AG08396 (cell line): ENCODE data around the gene SERP1.
A peak's percentile ranks its signal among the peaks of the same experiment; 100 is the strongest.
"Not testable (repeated sequence)": the region's sequence is repeated elsewhere in the genome, so short reads cannot be mapped to it uniquely, and the experiment has no call there.

Experiments
- DNase-seq: peaks from one replicate; pipeline ENCODE4 v3.0.0; 2012; ENCODE audit warnings: low spot score, mixed read lengths

Gene SERP1

DNA sequence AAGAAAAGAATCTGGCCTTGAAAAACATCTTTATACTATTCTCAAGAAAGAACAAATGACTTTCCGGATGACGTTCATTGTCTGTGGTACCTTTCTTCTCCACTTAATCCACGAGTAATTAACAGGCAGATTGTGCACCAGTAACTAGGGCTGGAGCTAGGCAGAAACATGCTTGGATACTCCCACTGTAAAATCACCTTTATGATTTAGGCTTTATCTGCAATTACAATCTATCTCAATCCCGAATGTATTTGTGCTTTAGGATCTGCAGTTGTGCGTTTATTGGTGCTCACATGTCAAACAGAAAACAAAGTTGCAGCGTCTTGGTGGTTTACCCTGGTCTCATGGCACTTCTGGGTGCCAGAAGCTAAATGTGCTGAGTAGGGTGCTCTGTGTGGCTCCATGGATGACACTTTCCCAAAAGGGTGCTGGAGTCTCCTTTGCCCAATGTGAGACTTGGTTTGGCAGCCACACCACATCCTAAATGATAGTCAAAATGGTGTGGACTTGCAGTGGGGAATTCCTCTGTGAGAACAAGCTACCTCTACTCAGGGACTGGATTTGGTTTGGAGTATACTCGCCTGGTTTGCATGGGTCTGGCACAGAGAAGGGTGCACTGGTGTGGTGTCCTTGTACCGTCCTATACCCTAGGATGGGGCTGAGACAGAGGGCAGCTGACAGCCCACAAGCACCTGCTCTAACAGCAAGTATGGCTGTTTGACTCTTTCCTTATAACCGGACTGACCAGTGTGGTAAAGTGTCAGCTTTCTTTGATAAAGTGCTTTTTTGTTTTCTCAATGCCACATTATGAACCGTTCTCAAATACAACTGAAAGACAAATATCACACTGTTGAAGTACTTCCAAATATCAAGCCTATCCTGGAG lies 7.7 kb downstream of the SERP1 start:
- no peak for DNase-seq

DNA sequence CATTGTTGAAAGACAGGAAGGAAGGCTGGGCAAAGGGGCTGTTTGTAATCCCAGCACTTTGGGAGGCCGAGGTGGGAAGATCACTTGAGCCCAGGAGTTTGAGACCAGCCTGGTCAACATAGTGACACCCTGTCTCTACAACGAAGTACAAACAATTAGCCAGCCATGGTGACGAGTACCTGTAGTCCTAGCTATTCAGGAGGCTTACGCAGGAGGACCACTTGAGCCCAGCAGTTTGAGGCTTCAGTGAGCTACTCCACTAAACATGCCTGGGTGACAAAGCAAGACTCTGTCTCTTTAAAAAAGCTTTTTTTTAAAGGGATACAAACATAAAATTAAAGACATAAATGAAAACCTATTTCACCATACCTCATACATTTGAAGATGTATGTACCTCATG lies 11.1 kb downstream of the SERP1 start:
- DNase-seq = no peak

DNA sequence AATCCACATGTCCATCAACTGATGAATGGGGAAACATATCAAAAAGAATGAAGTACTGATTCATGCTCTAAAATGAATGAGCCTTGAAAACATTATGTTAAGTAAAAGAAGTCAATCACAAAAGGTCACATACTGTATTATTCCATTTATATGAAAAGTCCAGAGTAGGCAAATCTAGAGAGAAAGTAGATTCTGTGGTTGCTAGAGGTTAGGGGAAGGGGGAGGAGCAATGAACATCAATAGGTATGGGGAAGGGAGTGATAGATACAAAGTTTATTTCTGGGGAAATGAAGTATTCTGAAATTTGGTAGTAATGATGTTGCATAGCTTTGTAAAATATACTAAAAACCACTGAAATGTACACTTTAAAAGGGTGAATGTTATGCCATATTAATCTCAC lies 14.5 kb downstream of the SERP1 start:
- no peak for DNase-seq

- no peak for DNase-seq
Observed at GRCh38 chr3:150528354-150528797, 17.9 kb downstream of the SERP1 start.

DNA sequence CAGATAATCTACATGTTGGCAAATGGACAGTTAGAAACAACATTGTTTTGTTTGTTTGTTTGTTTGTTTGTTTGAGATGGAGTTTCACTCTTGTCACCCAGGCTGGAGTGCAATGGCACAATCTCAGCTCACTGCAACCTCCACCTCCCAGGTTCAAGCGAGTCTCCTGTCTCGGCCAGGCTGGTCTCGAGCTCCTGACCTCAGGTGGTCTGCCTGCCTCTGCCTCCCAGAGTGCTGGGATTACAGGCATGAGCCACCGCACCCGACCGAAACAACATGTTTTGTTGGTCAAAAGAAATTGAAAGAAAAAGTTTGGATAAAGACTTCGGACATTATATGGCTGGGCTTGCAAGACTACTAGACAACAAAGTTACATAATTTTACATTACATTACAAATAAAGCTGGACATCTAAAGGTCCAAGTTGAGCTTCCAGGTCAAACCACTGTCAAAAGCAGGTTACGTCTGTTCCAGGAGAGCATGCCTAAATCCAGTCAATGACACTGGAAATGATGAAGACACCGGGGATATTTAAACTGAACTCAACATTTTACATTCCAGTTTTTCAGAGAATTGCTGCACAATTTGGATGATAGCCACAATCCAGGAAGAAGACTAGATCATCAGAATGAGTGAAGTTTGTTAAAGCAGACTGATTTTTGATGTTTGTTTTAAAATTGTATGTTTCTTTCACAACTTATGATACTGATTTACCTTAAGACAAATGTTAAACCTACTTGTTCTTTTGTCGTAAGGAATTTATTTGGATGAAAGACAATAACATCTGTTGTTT lies 18.6 kb downstream of the SERP1 start:
- no peak for DNase-seq

DNA sequence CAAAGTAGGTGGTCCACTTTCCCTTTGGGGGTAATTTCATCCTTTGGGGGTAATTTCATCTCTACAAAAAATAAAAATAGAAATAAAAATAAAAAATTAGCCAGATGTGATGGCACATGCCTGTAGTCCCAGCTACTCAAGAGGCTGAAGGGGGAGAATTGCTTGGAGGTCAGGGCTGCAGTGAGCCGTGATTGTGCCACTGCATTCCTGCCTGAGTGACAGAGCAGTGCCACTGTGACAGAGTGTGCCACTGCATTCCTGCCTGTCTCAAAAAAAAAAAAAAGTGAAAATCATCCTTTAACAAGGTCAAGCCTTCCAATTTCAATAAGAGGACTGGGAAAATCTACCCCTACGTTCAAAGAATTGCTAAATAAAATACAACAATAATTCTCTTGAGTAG lies 22.8 kb downstream of the SERP1 start:
- no peak for DNase-seq

- DNase-seq = no peak
Observed at GRCh38 chr3:150521463-150521862, 24.8 kb downstream of the SERP1 start.

- DNase-seq = no peak
Observed at GRCh38 chr3:150520408-150520807, 25.9 kb downstream of the SERP1 start.

DNA sequence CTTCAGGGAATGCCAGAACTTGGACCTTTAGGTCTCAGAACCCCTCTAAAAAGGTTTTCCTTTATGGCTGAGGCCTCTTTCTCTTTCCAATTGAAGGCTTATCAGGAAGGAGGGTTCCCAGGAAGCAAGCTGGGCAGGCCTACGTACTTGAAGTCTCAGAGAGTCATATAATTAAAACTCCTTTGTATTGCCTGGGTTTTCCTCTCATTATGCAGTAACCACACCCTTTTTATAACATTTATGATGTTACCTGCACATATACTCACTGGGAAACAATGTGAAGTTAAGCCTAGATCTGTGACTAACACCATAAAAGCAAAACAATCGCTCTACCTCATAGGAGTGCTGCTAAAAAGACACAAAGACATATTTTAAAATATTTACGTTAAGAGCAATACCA lies 27.3 kb downstream of the SERP1 start:
- DNase-seq = no peak

DNA sequence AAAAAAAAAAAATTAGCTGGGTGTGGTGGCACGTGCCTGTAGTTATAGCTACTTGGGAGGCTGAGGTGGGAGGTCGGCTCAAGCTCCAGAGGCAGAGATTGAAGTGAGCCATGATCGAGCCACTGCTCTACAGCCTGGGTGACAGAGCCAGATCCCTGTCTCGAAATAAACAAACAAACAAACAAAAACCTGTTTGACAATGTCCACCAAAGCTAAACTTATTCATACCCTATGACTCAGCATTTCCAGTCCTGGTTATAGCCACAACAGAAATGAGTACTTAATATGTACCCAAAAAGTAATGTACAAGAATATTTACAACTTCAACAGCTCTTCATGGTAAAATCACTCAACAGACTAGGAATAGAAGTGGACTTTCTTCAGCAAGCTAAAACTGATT lies 31.1 kb downstream of the SERP1 start:
- DNase-seq = no peak

GRCh38 chr3:150511122-150511821 lies 35.0 kb downstream of the SERP1 start:
- no peak for DNase-seq

GRCh38 chr3:150509780-150510179 lies 36.5 kb downstream of the SERP1 start:
- DNase-seq = no peak

DNA sequence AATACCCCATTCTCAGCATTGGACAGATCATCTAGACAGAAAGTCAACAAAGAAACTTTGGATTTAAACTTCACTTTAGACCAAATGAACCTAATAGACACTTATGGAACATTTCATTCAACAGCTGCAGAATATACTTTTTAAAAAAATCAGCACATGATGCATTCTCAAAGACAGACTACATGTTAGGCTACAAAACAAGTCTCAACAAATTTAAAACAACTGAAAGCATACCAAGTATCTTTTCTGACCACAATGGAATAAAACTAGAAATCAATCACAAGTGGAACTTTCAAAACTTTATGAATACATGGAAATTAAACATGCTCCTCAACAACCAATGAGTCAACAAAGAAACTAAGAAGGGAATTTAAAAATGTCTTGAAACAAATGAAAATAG lies 37.9 kb downstream of the SERP1 start:
- no peak for DNase-seq

DNA sequence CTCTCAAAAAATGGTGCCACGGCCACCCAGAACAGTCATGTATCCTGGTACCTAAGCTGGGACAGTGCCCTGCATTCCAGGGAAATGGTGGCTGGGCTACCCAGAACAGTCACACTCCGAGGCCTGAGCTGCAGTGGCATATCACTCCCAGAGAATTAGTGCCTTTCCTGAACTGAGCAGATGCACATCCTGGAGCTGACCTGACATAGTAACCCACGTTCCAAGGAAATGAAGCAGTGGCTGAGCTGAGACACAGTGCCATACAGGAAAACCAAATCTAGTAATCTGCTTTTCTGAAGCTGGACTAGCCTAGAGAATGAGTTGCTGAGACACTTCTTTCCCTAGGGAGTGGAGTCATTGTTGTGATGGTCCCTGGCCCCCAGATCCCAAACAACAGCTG lies 41.8 kb downstream of the SERP1 start:
- DNase-seq = no peak

- DNase-seq = no peak
Observed at GRCh38 chr3:150503402-150504099, 42.7 kb downstream of the SERP1 start.

DNA sequence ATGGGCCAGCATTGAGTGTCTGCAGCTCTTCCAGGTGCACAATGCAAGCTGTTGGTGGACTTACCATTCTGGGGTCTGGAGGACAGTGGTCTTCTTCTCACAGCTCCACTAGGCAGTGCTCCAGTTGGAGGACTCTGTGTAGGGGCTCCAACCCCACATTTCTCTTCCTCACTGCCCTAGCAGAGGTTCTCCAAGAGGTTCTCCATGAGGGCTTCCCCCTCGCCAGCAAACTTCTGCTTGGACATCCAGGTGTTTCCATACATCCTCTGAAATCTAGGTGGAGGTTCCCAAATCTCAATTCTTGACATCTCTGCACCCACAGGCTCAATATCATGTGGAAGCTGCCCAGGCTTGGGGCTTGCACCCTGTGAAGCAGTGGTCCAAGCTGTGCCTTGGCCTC lies 45.3 kb downstream of the SERP1 start:
- DNase-seq = not testable (repeated sequence)

- DNase-seq = peak; percentile 31
Observed at GRCh38 chr3:150497956-150498355, 48.3 kb downstream of the SERP1 start.

GRCh38 chr3:150495563-150496168 lies 50.6 kb downstream of the SERP1 start:
- DNase-seq = peak; percentile 18

GRCh38 chr3:150495149-150495548 lies 51.1 kb downstream of the SERP1 start:
- DNase-seq = no peak

GRCh38 chr3:150494411-150494977 lies 51.8 kb downstream of the SERP1 start:
- no peak for DNase-seq
